Ramos (cell line): Measurements from ENCODE around the gene WDR86.

Experiments used
- in situ Hi-C: fragments of 300-500 bp; cut with MboI; formaldehyde crosslinking; loops from one replicate; pipeline ENCODE4 v1.14.3; 2022; ENCODE audit warnings: low sequenced_read_pairs; ENCODE audit not compliant: unreplicated experiment

Gene WDR86

GRCh38 chr7:151336027-151336708, 73.7 kb downstream of the WDR86 start:
- in situ Hi-C loops = no loop called here

GRCh38 chr7:151334628-151335027, 75.2 kb downstream of the WDR86 start:
- in situ Hi-C loops = no loop called here
